ENCODE results near the gene ZFR.
"Not testable (repeated sequence)": the region's sequence is repeated elsewhere in the genome, so short reads cannot be mapped to it uniquely, and the experiment has no call there.

The ZFR gene

DNA sequence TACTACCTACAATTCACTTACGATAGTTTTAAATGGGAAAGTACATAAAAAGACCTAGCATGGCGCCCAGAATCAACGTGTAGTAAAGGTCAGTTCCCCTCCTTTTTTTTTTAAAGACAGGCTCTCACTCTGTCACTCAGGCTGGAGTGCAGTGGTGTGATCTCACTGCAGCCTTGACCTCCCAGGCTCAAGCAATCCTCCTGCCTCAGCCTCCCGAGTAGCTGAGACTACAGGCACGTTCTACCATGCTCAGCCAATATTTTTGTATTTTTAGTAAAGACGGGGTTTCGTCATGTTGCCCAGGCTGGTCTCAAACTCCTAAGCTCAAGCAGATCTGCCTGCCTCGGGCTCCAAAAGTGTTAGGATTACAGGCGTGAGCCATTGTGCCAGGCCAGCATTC is 91.1 kb downstream of the ZFR start:
- no peak for DNase-seq

DNA sequence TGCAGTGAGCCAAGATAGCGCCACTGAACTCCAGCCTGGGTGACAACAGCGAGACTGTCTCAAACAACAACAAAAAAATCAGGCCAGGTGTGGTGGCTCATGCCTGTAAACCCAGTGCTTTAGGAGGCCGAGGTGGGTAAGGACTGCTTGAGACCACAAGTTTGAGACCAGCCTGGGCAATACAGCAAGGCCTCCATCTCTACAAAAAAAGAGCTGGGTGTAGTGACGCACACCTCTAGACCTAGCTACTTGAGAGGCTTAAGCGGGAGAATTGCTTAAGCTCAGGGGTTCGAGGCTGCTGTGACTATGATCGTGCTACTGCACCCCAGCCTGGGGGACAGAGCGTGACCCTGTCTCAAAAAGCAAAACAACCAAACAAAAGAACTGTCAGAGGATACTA is 91.9 kb downstream of the ZFR start:
- no peak for DNase-seq

DNA sequence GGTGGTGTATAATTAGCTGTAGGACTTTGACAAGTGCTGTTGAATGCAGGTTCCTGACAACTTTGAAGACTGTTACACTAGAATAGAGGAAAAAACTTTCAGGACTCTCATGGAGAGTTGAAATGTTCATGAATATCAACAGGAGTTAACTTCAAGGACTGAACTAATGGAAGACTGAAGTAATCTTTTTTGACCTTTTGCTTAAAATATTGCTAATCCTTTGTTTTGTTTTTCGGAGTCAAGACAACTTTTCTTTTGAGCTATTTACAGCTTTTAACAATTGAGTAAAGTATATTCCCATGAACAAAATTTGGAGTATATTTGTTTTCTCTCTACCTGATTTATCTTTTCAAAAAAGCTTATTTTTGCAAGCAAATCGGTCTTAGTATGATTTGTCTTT is 97.7 kb downstream of the ZFR start:
- no peak for DNase-seq

DNA sequence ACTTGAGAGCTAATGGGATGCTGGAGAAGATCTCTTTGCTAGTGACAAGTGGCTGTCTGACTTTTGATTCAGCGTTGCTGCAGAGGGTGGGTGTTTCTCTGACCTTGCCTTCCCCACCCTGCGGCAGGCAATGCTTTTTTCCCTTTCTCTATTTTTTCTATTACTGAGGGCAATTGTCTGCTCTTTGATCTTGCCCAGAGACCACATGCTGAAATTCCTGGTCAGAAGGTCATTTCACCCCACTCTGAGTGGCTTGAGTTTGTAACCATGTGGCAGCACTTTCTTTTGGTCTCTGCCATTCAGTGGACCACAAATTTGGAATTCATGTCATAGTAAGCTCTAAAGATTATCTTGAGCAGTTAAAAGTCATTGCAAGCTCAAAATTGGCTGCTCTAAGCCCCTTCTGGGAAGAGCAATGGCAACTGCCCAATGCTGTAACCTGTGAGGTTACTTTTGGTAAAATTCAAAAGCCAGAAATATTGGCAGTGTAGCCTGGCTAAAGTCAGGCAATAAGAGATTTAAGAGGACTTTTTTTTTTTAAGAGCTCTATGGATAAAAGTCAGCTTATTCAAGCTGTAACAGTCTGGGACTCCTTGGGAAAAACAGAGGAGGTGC is 101.4 kb downstream of the ZFR start:
- DNase-seq: no peak

DNA sequence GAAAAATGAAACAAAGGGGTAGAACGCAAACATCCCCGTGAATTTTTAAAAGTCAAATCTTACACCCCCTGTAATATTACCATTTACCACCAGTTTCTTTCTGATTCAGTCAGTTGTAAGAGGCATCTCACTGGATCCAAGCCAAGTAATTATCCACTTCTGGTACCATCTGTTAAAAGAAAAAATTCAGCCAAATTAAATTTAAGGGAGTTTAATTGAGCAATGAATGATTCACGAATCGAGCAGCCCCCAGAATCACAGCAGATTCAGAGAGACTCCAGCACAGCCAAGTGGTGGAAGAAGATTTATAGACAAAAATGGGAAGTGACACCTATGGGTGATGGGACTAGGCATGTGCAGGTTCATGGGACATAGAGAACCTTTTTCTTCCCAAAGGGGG is 101.9 kb downstream of the ZFR start:
- no peak for DNase-seq

DNA sequence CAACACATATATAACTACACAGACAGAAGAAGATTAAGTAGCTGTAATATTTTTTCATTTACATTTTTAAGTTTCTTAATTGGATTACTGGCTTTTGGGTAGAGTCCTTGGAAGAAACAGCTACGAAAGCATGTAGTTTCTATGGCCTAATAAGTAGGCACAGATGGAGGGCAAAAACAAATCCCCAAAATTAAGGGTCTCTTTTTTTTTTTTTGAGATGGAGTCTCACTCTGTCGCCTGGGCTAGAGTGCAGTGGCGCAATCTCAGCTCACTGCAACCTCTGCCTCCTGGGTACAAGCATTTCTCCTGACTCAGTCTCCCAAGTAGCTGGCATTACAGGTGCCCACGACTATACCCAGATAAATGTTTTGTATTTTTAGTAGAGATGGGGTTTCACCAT is 104.7 kb downstream of the ZFR start:
- DNase-seq: no peak

DNA sequence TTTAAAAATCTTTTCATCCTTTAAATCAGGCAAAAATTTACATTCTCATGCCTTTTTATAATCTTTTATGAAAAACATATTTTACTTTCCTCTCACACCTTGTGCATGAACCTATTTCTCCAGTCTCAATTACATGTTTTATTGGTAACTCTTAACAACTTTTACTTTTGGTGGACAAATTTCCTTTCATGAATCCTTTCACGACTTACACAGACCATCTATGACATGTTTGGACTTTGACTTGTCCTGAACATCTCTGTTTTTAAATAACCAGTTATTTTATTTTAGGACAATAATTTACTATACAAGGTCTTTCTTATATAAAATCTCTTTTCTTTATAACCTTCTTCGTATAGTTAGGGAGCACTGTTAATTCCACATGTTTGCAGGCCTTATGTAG is 105.3 kb downstream of the ZFR start:
- no peak for DNase-seq

DNA sequence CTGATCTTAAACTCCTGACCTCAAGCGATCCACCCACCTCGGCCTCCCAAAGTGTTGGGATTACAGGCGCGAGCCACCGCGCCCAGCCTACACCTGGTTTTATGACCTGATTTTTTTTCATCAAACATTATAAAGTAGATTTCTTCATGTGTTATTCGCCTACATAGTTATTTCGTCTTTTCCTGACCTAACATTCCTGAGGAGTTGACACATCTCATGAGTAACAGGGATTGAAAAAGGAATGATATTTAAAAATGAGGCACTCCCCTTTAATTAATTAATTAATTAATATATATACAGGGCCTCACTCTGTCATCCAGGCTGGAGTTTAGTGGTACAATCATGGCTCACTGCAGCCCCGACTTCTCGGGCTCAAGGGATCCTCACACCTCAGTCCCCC is 111.6 kb downstream of the ZFR start:
- no peak for DNase-seq

DNA sequence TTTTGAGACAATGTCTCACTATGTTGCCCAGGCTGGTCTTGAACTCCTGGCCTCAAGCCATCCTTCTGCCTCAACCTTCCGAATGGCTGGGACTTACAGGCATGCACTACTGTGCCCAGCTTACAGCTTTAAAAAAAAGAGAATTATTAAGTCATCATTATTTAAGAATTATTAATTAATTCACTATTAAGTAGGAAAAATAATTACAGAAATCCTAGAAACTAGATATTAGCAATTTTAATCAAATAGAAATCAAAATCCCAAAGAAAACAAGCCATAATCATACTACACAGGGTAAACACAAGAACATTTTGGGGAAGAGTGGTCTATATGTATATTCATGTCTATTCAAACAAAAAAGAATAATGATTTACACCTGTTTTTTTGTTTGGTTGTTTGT is 112.2 kb downstream of the ZFR start:
- no peak for DNase-seq

DNA sequence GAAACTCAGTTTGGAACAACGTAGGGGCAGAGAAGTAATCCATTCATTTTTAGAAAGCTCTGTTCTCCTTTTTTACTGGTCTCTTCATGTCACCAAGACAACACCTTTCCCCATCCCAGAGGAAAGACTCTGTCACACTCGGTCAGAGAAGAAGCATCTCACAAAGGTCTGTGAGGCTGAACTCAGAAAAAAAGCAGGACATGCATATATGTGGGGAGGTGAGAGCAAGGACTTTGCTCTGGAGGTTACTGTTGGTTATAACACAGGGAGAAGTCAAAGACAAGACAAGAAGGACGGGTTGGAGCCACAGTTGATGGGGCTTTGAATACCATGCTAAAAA is 112.6 kb downstream of the ZFR start:
- no peak for DNase-seq

DNA sequence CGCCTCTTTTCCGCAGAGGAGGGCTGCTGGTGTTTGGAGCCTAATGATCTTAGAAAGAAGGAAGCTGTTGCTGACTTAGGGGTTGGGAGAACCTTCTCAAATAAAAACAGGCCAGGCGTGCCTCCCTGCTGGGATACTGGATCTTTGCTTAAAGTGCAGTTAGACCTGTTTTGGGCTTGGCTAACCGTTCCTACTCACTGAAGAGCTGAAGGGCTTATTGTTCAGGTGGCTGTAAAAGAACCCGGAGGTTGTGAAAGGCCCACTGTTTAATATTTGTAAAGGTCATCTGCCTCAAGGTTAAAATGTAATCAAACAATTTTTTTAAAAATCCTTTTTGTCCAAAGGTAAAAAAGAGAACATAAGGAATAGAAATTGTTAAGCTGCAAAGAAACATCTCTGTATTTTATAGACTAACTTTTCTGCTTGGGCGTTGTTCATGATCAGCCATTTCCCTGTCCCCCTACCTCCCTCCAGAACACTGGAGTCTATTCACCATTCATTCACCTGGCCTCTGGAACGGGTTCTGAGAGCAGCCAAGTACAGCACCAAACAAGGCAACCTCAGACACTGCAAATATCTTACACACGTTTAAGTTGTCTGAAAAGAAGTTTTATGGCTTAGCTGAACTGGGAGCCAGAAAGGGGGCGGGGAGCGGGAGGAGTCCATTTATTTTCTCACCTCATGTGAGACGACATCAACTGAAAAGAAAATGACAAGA is 113.2 kb downstream of the ZFR start:
- no peak for DNase-seq

DNA sequence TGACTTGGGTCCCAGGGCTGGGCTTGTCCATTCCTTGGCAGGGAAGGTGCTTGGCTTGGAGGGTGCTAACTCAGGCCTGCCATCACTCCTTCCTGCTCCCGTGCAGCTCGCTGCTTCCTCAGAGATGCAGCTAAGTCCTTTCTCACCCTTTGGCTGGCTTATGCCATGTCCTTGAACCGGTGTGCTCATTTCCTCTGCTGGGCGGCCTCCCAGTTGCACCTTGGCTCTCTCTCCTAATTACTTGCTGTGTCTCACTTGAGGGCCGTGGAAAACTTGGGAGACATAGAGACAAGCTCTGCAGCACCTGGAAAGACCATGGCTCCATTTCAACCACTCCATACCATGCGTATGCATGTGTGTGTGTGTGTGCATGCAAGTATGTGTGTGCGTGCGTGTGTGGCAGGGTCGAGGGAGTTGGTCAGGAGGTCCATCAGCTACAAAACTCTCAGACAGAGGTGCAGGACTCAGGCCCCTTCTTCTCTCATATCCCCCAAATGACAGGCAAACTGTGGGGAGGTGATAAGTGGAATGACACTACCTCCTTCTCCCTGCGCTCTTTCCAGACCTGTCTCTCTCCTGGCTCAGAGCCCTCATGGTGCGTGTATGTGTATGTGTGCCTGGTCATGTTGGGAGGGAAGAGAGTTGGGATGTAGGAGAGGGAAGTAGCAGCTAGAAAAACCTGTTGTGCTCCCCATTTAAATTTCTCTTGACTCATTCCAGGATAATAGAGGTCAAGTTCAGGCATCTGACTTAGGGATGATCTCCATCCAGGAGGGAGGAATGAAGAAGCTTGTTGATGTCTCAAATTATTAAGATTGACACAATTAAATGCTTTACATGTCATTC is 114.2 kb downstream of the ZFR start:
- DNase-seq: no peak

DNA sequence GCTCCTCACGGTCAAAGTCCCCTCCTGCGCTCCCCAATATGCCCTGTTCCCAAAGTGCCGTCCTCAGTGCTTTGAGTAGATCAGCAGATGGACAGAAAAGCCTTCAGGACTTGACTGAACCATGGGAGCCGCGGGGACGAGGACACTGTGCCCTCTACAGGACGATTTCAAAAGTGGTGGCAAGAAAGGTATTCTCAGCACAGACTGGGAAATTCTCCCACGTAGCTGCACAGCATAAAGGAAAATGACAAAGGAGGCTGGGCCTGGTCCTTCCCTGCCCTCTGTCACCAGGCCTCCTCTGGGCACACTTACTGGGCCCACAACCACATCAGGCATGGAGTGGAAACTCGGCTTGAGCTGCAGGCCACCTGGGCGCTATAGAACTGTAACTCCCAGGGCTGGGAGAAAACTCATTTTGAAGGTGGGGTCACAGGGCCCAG is 115.1 kb downstream of the ZFR start:
- DNase-seq: peak; percentile 54 to 66

DNA sequence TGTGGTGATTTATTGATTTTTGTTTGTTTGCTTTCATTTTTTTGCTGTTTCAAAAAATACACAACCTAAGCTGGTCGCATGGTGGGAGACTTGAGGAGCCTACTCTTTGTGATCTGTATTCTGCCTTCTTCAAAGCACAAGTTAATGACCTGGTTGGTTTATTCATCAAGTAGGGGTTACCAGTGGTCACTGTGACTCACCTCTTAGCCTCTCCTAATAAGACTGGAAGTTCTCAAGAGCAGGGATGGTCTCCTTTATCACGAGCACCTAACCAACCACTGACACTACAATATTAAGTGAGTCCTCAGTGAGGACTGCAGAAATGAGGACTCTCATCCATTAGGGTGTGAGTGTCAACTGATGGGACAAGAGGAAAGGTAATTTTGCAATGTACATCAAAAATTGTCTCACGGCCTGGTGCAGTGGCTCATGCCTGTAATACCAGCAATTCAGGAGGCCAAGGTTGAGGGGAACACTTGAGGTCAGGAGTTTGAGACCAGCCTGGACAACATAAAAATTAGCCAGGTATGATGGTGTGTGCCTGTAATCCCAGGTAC is 118.2 kb downstream of the ZFR start:
- no peak for DNase-seq

DNA sequence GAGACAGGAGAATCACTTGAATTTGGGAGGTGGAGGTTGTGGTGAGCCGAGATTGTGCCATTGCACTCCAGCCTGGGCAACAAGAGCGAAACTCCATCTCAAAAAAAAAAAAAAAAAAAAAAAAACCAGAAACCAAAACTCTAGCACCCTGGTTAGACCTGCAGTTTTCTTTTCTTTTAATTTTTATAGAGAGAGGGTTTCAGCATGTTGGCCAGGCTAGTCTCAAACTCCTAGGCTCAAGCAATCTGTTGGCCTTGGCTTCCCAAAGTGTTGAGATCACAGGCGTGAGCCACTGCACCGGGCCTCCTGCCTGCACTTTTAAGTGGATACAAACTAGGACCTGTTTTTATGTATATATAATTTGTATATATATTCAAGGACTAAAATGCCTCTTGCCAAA is 118.9 kb downstream of the ZFR start:
- DNase-seq: no peak

DNA sequence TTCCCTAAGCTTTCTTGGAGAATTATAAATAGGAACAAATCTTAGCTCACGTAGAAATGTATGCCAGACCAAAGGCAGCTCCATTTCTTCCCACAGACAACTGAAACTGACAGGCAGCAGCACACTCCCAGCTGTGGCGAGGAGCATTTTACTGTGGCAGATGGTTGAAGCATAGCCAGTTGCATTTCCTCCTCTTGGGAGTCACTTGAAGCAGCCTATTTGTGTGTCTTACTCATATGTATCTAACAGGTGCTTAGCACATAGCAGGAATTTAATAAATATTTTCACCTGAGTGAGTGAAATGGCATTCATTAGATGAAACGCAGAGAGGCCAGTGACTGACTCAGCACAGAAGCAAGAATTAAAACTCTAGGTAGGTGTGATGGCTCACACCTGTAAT is 119.5 kb downstream of the ZFR start:
- DNase-seq: no peak

DNA sequence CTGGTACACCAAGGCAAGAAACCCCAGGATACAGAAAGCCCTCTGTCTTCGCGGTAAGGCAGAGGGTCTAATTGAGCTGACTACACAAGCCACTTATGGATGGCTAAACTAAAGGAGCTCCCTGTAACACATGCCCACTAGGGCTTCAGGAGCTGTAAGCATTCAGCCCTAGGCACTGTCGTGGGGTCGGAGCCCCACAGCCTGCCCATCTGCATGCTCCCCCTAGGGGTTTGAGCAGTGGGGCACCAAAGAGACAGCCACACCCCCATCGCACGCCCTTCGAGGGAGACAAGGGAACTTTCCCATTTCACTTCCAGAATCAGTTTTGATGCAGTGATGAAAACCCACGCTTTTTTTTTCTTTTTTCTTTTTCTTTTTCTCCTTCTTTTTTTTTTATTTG is 120.8 kb downstream of the ZFR start:
- no peak for DNase-seq

DNA sequence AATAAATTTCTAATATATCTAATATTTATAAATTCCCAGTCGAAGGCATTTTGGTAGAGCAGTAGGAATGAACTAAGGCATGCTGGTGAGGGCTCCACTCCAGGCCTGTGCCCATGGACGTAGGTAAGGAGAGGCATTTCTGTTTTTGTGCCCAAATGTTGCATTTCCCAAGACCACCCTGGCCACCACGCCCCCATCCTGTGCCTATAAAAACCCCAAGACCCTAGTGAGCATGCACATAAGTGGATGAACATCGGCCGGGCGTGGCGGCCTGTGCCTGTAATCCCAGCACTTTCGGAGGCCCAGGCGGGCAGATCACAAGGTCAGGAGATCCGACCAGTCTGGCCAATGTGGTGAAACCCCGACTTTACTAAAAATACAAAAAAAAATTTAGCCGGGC is 121.7 kb downstream of the ZFR start:
- no peak for DNase-seq

DNA sequence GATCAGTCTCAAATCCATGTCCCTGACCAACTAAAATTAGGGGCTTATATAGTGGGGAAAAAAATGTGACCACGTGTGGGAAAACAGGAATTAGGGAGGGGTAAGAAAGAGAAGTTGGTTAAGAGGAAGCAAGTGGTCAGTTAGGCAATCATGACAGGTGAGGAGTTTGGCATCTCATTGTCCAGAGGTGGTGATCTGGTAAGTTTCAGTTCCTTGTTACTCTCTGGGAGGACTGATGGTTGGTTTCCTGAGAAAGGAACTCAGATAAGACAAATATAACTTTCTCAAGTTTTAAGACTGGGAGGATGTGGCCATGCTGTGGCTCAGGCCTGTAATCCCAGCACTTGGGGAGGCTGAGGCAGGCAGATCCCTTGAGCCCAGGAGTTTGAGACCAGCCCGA is 122.8 kb downstream of the ZFR start:
- not testable (repeated sequence) for DNase-seq

DNA sequence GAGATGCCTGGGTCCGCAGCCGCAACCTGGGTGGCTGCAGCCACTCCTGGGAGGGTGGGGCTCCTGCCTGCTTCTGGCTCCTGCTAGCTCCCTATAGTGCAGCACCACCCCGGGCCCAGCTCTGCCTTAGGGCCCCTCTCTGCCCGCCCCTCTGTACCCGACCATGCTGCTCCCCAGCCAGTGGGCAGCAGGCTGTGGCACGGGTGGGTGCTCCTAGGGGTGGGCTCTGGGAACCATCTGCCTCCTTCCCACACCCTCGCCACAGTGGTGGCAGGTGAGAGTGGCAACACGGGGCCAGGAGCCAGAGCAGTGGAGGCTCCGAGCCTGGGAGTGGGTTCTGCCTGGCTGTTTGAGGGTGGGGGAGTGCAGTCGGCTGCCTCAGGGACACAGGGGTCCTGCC is 124.0 kb downstream of the ZFR start:
- DNase-seq: no peak

DNA sequence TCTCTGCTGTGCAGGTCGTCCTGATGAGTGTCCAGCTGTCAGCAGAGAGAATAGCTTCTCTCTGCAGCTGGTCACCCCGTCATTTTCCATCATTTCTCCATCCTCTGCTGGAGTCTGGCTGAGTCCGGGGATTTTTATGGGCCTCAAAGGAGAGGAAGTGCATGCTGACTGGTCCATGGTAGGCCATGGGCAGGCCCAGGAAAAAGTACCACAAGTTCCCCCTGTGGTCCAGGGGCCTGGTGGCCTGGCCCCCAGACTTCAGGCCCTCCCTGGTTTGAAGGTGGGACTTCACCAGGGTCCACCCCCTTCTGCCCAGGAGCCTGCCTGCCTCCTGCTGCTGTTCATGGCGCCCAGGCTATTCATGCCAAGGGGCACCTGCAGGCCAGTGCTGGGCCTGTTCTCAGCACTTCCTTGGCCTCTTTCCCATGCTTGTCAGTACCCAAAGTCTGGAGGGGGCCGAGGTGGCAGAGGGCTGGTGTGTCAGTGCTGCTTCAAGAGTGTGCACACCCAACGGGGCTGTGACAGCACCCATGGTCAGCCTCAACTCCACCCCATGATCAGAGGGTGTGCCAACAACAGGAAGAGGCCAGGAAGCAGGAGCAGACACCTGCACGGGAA is 124.5 kb downstream of the ZFR start:
- no peak for DNase-seq

DNA sequence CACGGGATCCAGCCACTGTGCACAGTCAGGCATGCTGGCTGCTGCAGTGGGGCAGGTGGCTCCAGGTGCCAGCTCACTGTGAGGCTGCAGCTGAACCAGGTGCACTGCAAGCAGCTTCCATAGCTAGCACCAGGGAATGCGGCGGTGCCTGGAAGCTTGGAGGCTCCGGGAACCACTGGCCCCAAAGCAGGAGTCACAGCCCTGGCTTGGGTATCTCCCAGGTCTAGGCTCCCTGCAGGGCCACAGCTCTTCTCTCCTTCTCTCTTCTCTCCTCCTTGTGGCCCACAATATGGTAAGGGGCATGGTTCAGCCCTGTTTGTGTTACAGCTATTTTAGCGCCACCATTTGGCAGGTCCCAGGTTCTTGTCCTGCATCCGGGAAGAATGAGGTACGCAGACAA is 125.1 kb downstream of the ZFR start:
- DNase-seq: no peak

DNA sequence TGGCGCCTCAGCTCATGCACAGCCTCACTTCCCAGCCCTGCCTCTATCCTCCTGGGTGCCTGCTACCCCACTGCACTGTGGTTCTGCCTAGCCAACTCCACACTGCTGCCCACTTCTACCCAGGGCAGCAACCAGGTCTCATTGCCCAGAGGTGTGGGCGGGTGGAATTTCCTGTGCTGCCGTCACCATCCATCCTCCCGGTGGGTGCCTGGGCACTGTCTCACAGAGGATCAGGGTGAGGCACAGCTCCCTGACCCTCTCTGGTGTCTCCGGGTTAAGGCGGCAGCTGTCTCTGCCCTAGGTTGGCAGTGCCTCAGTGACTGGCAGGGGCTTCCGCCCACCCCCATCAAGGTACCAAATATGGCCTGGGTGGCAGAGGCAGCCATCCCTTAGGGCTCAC is 127.5 kb downstream of the ZFR start:
- no peak for DNase-seq
